ENCODE measurements around the gene SPOP. TPM values are rescaled to one million over a fixed set of nuclear protein-coding genes. Genes with fewer than 3 reads are reported as not detected.

Gene SPOP
- total and polyA plus RNA-seq, 2 of the 4 experiments (the other 2 are of a cell fraction) = 24.9 to 47.5 TPM

DNA sequence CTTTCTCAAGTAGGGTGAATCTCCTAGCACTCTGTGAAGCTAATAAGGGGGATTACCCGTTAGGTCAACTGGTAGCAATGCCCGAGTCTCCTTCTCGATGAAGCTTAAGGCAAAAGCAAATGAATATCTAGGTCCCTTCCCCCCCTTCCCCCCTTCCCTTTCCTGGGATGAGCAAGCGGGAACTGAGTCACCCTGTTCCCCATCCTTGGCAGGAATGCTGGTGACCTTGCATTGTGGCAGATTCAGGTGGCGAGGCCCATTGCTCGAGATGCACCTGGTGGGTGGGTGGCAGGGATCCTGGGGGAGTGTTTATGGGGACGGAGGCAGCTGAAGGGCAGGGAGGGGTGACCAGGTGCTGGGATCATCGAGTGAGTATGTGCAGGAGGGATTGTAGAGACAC, 95.1 kb downstream of the SPOP start:
- peaks cover 3% of the 10 kb centered on the region; the same call in 1 of the 2 replicates for H3K9me1 ChIP-seq (ENCODE audit: insufficient read depth, low read length)
- intact Hi-C loops (cut with micrococcal nuclease) = no loop called here
- no peak overlapping the region for H3K14ac ChIP-seq (replicated peaks; ENCODE audit: low read depth, low read length)
- H3K4me3 ChIP-seq (ENCODE audit: insufficient read depth, low read depth, low read length) = no peak overlapping the region
- H2AK9ac ChIP-seq (replicated peaks; ENCODE audit: low read depth, low read length, poor library complexity) = peak overlapping the region; percentile 35
- H3K4me2 ChIP-seq (ENCODE audit: low read depth, low read length) = no peak overlapping the region
- ChIA-PET POLR2A (ENCODE audit: unreplicated experiment) (no interaction called here), CTCF (no interaction called here)
- H4K91ac ChIP-seq (ENCODE audit: insufficient read depth, low read depth, low read length) = no peak overlapping the region
- WGBS, 2 experiments (ENCODE audit: extremely low coverage in 2 of 2, insufficient read length in 1 of 2) = 73% methylated on average over 4 of the region's 8 CpGs; no CpG with 5 or more reads in 1 of the 2 experiments
- H4K20me1 ChIP-seq (ENCODE audit: insufficient read depth, low read length) = no peaks in the 10 kb centered on the region
- no peak overlapping the region for H4K5ac ChIP-seq (ENCODE audit: low read depth, low read length)
- H3K23ac ChIP-seq (ENCODE audit: low read depth, low read length) = no peak overlapping the region
- H2BK15ac ChIP-seq (ENCODE audit: low read depth, low read length) = no peak overlapping the region; the same call in 2 of the 3 replicates
- H2BK20ac ChIP-seq (ENCODE audit: low read depth, low read length) = no peak overlapping the region
- no peak overlapping the region for H2AK5ac ChIP-seq (ENCODE audit: low read depth, low read length)
- no peak for TF ChIP-seq POLR2A (IDR thresholded peaks at IDR 0.05; ENCODE audit: low read depth, low read length)
- TF ChIP-seq CHD1 (IDR thresholded peaks at IDR 0.05; ENCODE audit: low read depth, low read length) = no peak
- TF ChIP-seq BHLHE40 (IDR thresholded peaks at IDR 0.05; ENCODE audit: low read depth, low read length) = no peak
- no peak for TF ChIP-seq MAFK (IDR thresholded peaks at IDR 0.05; ENCODE audit: low read depth, low read length)
- no peak for TF ChIP-seq RFX5 (IDR thresholded peaks at IDR 0.05; ENCODE audit: low read depth, low read length)
- no peak for TF ChIP-seq RAD21 (IDR thresholded peaks at IDR 0.05; ENCODE audit: low read length)
- TF ChIP-seq, protein P1, sequence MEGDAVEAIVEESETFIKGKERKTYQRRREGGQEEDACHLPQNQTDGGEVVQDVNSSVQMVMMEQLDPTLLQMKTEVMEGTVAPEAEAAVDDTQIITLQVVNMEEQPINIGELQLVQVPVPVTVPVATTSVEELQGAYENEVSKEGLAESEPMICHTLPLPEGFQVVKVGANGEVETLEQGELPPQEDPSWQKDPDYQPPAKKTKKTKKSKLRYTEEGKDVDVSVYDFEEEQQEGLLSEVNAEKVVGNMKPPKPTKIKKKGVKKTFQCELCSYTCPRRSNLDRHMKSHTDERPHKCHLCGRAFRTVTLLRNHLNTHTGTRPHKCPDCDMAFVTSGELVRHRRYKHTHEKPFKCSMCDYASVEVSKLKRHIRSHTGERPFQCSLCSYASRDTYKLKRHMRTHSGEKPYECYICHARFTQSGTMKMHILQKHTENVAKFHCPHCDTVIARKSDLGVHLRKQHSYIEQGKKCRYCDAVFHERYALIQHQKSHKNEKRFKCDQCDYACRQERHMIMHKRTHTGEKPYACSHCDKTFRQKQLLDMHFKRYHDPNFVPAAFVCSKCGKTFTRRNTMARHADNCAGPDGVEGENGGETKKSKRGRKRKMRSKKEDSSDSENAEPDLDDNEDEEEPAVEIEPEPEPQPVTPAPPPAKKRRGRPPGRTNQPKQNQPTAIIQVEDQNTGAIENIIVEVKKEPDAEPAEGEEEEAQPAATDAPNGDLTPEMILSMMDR (conservative IDR thresholded peaks at IDR 0.05; ENCODE audit: low read depth, low read length) = no peak
- TF ChIP-seq, protein P2, sequence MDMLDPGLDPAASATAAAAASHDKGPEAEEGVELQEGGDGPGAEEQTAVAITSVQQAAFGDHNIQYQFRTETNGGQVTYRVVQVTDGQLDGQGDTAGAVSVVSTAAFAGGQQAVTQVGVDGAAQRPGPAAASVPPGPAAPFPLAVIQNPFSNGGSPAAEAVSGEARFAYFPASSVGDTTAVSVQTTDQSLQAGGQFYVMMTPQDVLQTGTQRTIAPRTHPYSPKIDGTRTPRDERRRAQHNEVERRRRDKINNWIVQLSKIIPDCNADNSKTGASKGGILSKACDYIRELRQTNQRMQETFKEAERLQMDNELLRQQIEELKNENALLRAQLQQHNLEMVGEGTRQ (IDR thresholded peaks at IDR 0.05; ENCODE audit: low read depth, low read length) = no peak
- TF ChIP-seq NFE2L2 (IDR thresholded peaks at IDR 0.05; ENCODE audit: low read depth, low read length) = no peak
- TF ChIP-seq RCOR1 (IDR thresholded peaks at IDR 0.05; ENCODE audit: insufficient replicate concordance, low read length) = no peak
- no peak for TF ChIP-seq CEBPB (IDR thresholded peaks at IDR 0.05; ENCODE audit: low read depth, low read length)
- no peak for TF ChIP-seq MXI1 (IDR thresholded peaks at IDR 0.05; ENCODE audit: borderline replicate concordance, low read depth, low read length)
- TF ChIP-seq MAZ (IDR thresholded peaks at IDR 0.05; ENCODE audit: borderline replicate concordance, low read depth, low read length) = no peak
- no peak for TF ChIP-seq SMC3 (IDR thresholded peaks at IDR 0.05; ENCODE audit: low read depth, low read length)
- TF ChIP-seq, protein P3, sequence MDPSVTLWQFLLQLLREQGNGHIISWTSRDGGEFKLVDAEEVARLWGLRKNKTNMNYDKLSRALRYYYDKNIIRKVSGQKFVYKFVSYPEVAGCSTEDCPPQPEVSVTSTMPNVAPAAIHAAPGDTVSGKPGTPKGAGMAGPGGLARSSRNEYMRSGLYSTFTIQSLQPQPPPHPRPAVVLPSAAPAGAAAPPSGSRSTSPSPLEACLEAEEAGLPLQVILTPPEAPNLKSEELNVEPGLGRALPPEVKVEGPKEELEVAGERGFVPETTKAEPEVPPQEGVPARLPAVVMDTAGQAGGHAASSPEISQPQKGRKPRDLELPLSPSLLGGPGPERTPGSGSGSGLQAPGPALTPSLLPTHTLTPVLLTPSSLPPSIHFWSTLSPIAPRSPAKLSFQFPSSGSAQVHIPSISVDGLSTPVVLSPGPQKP (IDR thresholded peaks at IDR 0.05; ENCODE audit: borderline replicate concordance, low read depth, low read length) = no peak
- no peaks in the 10 kb centered on the region for H3K9me3 ChIP-seq (ENCODE audit: control insufficient read depth, insufficient read depth, low read length)
- H3K79me1 ChIP-seq (ENCODE audit: low read depth in 1 of 2, low read length in 2 of 2) = no peaks in the 10 kb centered on the region
- H3K18ac ChIP-seq (ENCODE audit: low read depth, low read length) = no peak overlapping the region
- peaks cover 5% of the 10 kb centered on the region; the same call in 1 of the 2 replicates for H3K27me3 ChIP-seq (ENCODE audit: control insufficient read depth, insufficient read depth, low read length)
- H4K8ac ChIP-seq (ENCODE audit: low read depth in 2 of 2, low read length in 2 of 2) = no peak overlapping the region
- BruUV-seq (replicated peaks) = no TSS peak
- DNase-seq (peak; percentile 33), ATAC-seq (ENCODE audit: low read depth) (no peak)
- dilution Hi-C loops (cut with HindIII; ENCODE audit: low sequenced_read_pairs, unreplicated experiment) = no loop called here
- peak overlapping the region; percentile 37 for H2AFZ ChIP-seq (replicated peaks; ENCODE audit: low read length, poor library complexity)
- no peak overlapping the region for H3K56ac ChIP-seq (ENCODE audit: extremely low read depth, insufficient read depth, low read length)
- H2BK120ac ChIP-seq (ENCODE audit: low read depth, low read length) = no peak overlapping the region
- no peaks in the 10 kb centered on the region for H3K36me3 ChIP-seq (ENCODE audit: control insufficient read depth, insufficient read depth, low read length)
- no peak overlapping the region for H2BK5ac ChIP-seq (ENCODE audit: low read depth, low read length, poor library complexity, severe bottlenecking)
- no peak overlapping the region for H3K9ac ChIP-seq (ENCODE audit: low read depth, low read length)
- no peak overlapping the region for H3K4ac ChIP-seq (ENCODE audit: low read depth, low read length)
- H3K4me1 ChIP-seq (ENCODE audit: control insufficient read depth, insufficient read depth, low read length) = peaks cover 1% of the 10 kb centered on the region; the same call in 1 of the 2 replicates
- in situ Hi-C loops (cut with MboI; ENCODE audit: low sequenced_read_pairs) = no loop called here
- no peak overlapping the region for H3K27ac ChIP-seq (ENCODE audit: insufficient read depth, low read length)
